EL (cell line): ENCODE measurements around the gene TMEM74B.

ENCODE experiments used
- DNase-seq: peaks from one replicate; pipeline ENCODE4 v3.0.0-alpha.2; 2016

Gene TMEM74B

GRCh38 chr20:1131354-1131753 is 53.4 kb downstream of the TMEM74B start:
- DNase-seq: no peak

DNA sequence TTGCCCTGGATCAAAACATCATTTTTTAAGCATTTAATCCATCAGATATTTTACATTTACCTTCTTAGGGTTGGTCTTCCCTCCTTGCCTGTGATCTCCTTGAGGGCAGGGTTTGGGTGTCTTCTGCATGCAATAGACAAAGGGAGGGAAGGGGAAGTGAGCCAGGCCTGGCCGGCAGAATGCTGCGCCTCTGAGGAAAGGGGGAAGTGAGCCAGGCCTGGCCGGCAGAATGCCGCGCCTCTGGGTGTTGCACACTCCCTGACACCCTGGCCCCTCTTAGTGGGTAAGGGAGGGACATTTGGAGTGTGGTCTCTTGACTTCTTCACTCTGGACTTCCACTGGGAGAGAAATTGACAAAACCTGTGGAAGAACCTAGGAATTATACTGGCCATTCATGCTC is 53.9 kb downstream of the TMEM74B start:
- DNase-seq: no peak
